ENCODE data around the gene COL18A1.

The COL18A1 gene

DNA sequence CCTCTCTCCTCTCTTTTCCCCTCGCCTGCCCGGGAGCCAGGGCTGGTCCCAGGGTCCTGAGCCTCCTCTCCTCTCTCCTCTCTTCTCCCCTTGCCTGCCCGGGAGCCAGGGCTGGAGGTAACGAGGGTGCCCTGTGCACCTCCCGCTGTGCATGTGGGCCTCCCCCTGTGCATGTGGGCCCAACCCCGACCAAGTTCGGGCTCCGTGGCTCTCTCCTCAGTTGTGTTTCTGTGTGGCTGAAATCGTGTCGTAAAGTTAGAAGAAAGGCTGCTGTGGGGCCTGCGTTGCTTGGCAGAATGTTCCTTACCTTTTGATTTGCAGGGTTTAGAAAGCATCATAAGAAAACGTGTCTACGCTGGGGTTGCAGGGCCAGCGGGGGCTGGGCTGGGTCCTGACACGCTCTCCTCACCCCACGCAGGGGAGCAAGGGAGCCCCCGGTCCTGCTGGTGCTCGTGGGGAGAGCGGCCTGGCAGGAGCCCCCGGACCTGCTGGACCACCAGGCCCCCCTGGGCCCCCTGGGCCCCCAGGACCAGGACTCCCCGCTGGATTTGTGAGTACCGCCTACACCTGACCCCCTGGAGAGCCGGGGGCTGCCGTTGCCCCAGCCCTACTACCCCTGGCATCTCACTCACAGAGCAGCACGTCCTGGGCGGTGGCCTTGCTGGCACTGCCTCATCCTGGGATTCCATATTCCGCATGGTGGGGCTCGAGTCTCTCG is 81.6 kb downstream of the COL18A1 start:
- H3K27ac ChIP-seq, result no peak overlapping the region
- TF ChIP-seq ZFX (IDR thresholded peaks at IDR 0.05), result no peak
- TF ChIP-seq, protein P1, sequence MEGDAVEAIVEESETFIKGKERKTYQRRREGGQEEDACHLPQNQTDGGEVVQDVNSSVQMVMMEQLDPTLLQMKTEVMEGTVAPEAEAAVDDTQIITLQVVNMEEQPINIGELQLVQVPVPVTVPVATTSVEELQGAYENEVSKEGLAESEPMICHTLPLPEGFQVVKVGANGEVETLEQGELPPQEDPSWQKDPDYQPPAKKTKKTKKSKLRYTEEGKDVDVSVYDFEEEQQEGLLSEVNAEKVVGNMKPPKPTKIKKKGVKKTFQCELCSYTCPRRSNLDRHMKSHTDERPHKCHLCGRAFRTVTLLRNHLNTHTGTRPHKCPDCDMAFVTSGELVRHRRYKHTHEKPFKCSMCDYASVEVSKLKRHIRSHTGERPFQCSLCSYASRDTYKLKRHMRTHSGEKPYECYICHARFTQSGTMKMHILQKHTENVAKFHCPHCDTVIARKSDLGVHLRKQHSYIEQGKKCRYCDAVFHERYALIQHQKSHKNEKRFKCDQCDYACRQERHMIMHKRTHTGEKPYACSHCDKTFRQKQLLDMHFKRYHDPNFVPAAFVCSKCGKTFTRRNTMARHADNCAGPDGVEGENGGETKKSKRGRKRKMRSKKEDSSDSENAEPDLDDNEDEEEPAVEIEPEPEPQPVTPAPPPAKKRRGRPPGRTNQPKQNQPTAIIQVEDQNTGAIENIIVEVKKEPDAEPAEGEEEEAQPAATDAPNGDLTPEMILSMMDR (conservative IDR thresholded peaks at IDR 0.05), result no peak

DNA sequence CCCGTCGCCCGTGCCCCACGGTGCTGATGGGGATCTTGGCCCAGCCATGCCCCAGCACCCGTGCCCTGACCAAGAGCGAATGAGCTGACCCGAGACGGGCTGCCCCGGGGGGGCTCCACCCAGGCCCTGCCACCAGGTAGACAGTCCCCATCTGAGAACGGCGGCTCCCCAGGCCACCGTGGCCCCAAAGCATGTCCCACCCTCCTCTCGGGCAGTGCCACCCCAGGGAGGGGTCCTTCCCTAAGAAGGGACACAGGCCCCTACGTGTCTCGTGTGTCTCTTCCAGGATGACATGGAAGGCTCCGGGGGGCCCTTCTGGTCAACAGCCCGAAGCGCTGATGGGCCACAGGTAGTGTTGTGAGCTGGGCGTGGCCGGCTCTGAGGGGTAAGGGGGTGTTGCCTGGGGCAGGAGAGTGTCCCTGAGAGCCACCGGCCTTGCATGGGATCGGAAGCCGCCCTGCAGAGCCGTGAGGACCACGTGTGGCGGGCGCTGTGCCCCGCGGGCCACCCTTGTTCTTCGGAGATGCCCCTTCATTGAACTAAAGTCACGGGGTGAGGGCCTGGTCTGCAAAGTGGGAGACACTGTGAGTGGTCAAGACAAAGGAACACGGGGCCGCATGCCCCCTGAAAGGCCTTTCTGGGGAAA is 82.3 kb downstream of the COL18A1 start:
- TF ChIP-seq, protein P1 (conservative IDR thresholded peaks at IDR 0.05), result no peak
- TF ChIP-seq ZFX (IDR thresholded peaks at IDR 0.05), result no peak
- no peak overlapping the region for H3K27ac ChIP-seq

DNA sequence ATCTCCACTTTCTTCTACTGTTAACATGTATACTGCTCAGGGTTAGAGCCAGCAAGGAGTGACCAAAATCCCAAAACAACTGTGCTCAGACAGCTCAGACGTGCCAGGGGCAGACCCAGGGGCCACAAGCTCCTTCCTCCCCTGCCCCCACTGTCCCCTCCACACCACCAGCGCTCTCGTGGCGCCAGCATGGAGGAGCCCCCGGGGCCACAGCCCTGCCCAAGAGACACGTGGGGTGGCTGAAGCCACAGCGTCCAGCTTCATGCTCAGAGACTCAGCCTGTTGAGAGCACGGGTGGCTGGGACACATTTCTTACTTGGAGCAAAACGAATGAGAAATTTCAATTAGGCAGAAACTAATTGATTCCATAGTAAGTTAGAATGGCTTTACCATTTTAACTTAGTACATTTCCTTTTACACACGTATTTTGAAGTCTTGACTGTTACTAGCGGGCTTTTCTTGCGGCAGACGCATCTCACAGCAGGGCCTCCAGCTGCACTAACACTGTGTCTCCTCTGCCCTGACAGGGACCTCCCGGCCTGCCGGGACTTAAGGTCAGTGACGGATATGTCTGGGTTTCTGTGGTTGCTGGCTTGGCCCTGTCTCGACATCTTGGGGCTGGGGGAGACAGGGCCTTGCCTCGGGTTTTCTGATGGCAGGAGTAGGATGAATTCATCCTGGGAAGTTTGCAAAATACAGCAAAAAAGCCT is 83.1 kb downstream of the COL18A1 start:
- TF ChIP-seq, protein P1 (conservative IDR thresholded peaks at IDR 0.05), result no peak
- TF ChIP-seq ZFX (IDR thresholded peaks at IDR 0.05), result no peak
- H3K27ac ChIP-seq, result no peak overlapping the region

DNA sequence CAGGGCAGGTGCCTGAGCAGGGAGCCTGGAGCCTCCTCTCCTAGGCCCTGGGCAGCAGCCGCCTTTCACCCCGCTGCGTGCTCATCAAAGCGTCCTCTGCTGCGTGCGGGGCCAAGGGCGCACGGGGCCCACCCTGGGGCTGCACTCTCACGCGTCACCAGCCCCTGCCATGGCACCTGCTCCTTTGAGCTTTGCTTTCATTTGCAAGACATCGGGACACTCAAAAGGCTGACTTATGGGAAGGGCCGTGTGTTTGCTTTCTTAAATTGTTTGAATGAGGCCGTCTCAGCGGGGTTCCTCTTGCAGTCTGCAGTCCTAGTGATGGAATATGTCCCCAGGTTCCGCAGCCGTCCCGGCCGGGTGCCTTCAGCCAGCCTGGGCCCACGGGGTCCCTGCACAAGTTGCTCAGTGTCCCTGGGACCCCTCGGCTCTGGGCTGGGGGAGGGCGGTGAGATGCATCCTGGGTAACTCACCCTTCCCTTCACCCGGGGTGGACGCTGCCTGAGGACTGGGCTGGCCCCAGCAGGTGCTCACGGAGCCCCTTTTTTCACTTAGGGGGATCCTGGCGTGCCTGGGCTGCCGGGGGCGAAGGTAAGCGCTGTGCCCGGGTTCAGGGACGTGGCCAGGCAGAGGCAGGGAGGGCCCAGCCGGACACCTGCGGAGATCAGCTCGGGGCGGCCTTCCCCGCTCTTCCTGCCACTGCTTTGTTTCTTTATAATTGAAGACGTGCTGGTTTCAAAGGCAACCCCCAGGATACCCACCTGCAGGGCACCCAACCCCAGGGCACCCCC is 84.2 kb downstream of the COL18A1 start:
- TF ChIP-seq ZFX (IDR thresholded peaks at IDR 0.05), result no peak
- TF ChIP-seq, protein P1 (conservative IDR thresholded peaks at IDR 0.05), result no peak
- H3K27ac ChIP-seq, result no peak overlapping the region

DNA sequence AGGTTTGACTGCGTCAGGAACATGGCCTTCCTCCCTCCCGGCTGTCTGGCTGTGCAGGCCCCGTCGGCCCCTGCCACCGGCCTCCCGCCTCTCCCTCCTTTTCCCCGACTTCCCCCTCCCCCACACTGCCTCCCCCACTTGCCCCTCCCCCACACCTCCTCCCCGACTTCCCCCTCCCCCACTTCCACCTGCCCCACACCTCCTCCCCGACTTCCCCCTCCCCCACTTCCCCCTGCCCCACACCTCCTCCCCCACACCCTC is 84.7 kb downstream of the COL18A1 start:
- no peak for TF ChIP-seq ZFX (IDR thresholded peaks at IDR 0.05)
- TF ChIP-seq, protein P1 (conservative IDR thresholded peaks at IDR 0.05), result no peak
- H3K27ac ChIP-seq, result no peak overlapping the region

DNA sequence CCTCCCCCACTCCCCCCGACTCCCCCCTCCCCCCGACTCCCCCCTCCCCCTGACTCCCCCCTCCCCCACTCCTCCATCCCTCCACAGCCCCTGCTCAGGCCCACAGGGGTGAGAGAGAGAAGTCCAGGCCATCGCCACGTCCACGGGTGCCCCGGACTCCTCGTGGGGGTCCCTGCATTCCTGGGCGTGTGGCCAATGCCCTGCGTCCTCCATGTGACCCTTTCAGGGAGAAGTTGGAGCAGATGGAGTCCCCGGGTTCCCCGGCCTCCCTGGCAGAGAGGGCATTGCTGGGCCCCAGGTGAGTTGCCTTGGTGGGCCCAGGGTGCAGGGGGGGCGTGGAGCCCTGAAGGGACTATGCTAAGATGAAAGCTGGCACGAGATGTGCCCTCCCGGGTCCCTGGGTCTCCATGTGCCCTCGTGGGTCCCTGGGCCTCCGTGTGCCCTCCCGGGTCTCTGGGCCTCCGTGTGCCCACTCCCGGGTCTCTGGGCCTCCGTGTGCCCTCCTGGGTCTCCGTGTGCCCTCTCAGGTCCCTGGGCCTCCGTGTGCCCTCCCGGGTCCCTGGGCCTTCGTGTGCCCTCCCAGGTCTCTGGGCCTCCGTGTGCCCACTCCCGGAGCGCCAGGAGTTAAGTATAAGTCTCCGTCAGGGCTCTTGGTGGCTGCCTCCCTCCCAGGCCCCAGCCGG is 85.2 kb downstream of the COL18A1 start:
- no peak overlapping the region for H3K27ac ChIP-seq
- TF ChIP-seq, protein P1 (conservative IDR thresholded peaks at IDR 0.05), result no peak
- TF ChIP-seq ZFX (IDR thresholded peaks at IDR 0.05), result no peak
